Measurements from ENCODE around the gene GZMM. TPM values are rescaled to one million over a fixed set of nuclear protein-coding genes. Genes with fewer than 3 reads are reported as not detected.

The GZMM gene
- total and polyA plus RNA-seq, 10 donors = 3.9 to 19.5 (median 14.9) TPM

DNA sequence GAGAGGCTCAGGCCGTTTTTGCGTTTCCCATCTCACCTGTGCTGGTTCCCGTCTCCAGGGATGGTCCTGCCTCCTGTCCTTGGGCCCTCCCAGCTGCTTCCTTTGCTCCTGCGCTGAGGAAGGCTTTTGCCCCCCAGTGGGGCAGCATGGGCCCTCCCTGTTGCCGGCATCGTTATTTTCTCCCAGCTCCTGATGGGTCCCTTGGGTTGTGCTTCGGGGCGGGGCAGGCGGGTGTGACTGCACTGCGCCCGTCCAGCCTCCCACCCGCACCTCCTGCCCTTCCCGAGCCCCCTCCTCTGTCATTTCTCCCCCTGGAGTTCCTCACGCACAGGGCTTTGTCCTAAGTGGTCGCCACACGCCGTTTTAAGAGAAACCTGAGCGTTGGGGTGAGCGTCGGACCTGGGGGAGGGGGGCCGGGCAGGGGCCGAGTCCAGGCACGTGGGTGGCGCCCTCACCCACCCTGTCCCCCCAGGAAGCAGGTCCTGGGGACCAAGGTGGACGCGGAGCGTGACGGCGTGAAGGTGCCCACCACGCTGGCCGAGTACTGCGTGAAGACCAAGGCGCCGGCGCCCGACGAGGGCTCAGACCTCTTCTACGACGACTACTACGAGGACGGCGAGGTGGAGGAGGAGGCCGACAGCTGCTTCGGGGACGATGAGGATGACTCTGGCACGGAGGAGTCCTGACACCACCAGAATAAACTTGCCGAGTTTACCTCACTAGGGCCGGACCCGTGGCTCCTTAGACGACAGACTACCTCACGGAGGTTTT lies 2.8 kb upstream of the GZMM start:
- Histone ChIP-seq H3K9me3 (no peaks in the 10 kb centered on the region), H3K27me3 (replicated peaks in 1 of 7) (peaks cover 0 to 6% (median 0%) of the 10 kb centered on the region in 7 donors), H3K4me3 (no peak overlapping the region), H3K27ac (no peak overlapping the region), H3K36me3 (peaks cover 0 to 67% (median 50%) of the 10 kb centered on the region in 6 donors), H3K4me1 (peaks cover 0 to 42% (median 18%) of the 10 kb centered on the region in 6 donors)
- intact Hi-C loops (cut with DNase I; ENCODE audit: low total_unique reads) = no loop called here
- DNase-seq = no peak
- WGBS, 5 donors = 89 to 94% (median 93%) methylated on average over 51 of the region's 51 CpGs
- TF ChIP-seq POLR2AphosphoS5 (IDR thresholded peaks at IDR 0.05) = peak in 1 of 3 donors; percentile 23
- TF ChIP-seq, protein P1, sequence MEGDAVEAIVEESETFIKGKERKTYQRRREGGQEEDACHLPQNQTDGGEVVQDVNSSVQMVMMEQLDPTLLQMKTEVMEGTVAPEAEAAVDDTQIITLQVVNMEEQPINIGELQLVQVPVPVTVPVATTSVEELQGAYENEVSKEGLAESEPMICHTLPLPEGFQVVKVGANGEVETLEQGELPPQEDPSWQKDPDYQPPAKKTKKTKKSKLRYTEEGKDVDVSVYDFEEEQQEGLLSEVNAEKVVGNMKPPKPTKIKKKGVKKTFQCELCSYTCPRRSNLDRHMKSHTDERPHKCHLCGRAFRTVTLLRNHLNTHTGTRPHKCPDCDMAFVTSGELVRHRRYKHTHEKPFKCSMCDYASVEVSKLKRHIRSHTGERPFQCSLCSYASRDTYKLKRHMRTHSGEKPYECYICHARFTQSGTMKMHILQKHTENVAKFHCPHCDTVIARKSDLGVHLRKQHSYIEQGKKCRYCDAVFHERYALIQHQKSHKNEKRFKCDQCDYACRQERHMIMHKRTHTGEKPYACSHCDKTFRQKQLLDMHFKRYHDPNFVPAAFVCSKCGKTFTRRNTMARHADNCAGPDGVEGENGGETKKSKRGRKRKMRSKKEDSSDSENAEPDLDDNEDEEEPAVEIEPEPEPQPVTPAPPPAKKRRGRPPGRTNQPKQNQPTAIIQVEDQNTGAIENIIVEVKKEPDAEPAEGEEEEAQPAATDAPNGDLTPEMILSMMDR (IDR thresholded peaks at IDR 0.05 in 8 of 11, conservative IDR thresholded peaks at IDR 0.05 in 3 of 11) = no peak

DNA sequence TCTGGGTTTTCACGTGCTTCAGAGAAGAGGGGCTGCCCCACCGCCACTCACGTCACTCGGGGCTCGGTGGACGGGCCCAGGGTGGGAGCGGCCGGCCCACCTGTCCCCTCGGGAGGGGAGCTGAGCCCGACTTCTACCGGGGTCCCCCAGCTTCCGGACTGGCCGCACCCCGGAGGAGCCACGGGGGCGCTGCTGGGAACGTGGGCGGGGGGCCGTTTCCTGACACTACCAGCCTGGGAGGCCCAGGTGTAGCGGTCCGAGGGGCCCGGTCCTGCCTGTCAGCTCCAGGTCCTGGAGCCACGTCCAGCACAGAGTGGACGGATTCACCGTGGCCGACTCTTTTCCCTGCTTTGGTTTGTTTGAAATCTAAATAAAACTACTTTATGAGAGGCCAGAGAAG lies 2.2 kb upstream of the GZMM start:
- Histone ChIP-seq H3K27ac (no peak overlapping the region), H3K4me3 (no peak overlapping the region), H3K36me3 (peaks cover 0 to 61% (median 44%) of the 10 kb centered on the region in 6 donors), H3K4me1 (peaks cover 0 to 36% (median 15%) of the 10 kb centered on the region in 6 donors), H3K27me3 (replicated peaks in 1 of 7) (peaks cover 0 to 8% (median 0%) of the 10 kb centered on the region in 7 donors), H3K9me3 (no peaks in the 10 kb centered on the region)
- TF ChIP-seq POLR2A (IDR thresholded peaks at IDR 0.05) (no peak), POLR2AphosphoS5 (IDR thresholded peaks at IDR 0.05) (no peak)
- TF ChIP-seq, protein P1 (IDR thresholded peaks at IDR 0.05 in 8 of 11, conservative IDR thresholded peaks at IDR 0.05 in 3 of 11) = no peak
- WGBS, 5 donors = 88 to 95% (median 92%) methylated on average over 15 to 26 of the region's 26 CpGs
- intact Hi-C loops (cut with DNase I; ENCODE audit: low total_unique reads) = no loop called here
- no peak for DNase-seq

DNA sequence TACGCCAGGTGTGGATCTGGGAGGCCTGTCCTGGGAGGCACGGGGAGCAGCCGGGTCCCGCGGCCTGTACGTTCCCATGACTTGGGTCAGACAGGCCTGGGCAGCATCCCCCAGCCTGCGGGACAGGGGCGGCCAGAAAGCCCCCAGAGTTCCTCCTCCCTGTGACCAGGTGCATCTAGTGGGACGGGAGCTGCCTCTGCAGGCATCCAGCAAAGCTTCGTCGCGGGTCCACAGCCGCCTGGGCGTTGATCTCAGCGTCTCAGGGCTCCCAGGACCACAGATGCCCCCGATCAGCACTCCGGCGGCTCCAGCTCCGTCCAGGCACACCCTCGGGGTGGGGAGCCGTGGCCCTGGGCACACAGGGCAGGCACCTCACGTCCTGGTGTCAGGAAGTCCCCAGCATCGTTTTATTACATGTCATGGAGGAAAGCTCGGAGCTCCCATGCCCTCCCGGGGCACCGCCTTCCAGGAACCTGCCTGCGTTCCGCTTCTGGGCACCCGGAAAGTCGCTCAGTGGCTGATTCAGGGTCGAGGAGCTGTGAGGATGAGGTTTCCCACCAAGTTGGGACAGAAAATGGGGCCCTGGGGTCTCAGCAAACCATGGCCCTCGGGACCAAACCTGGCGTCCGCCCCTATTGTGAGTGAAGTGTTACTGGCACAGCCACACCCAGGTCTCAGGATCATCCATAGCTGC lies 1.5 kb upstream of the GZMM start:
- DNase-seq = no peak
- H3K27me3 ChIP-seq (replicated peaks in 1 of 7) = peaks cover 0 to 14% (median 0%) of the 10 kb centered on the region in 7 donors
- no peak overlapping the region for H3K27ac ChIP-seq
- H3K9me3 ChIP-seq = no peaks in the 10 kb centered on the region
- no peak overlapping the region for H3K4me3 ChIP-seq
- peaks cover 0 to 32% (median 11%) of the 10 kb centered on the region in 6 donors for H3K4me1 ChIP-seq
- peaks cover 0 to 55% (median 39%) of the 10 kb centered on the region in 6 donors for H3K36me3 ChIP-seq
- intact Hi-C loops (cut with DNase I; ENCODE audit: low total_unique reads) = no loop called here
- WGBS, 5 donors = 87 to 94% (median 88%) methylated on average over 16 to 34 of the region's 34 CpGs
- TF ChIP-seq, protein P1 (IDR thresholded peaks at IDR 0.05 in 8 of 11, conservative IDR thresholded peaks at IDR 0.05 in 3 of 11) = no peak
- TF ChIP-seq POLR2AphosphoS5 (IDR thresholded peaks at IDR 0.05) = peak in 2 of 3 donors; percentile 27 to 44
- no peak for TF ChIP-seq POLR2A (IDR thresholded peaks at IDR 0.05)

DNA sequence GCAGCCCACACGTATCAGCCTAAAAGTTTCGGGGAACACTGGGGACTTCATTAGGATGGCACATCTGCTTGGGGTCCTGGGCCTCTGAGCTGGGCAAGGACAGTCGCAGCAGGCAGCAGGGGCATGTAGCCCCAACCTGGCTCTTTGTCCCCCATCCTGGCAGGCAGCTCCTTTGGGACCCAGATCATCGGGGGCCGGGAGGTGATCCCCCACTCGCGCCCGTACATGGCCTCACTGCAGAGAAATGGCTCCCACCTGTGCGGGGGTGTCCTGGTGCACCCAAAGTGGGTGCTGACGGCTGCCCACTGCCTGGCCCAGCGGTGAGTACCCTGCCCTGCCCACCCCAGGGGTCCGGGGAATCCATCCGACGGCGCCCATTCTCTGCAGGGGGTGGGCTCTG lies 3.3 kb downstream of the GZMM start:
- H3K36me3 ChIP-seq = peaks cover 0 to 13% (median 7%) of the 10 kb centered on the region in 6 donors
- DNase-seq = no peak
- TF ChIP-seq, protein P1 (IDR thresholded peaks at IDR 0.05 in 8 of 11, conservative IDR thresholded peaks at IDR 0.05 in 3 of 11) = no peak
- TF ChIP-seq POLR2A (IDR thresholded peaks at IDR 0.05) (no peak), POLR2AphosphoS5 (IDR thresholded peaks at IDR 0.05) (no peak)
- no peaks in the 10 kb centered on the region for H3K9me3 ChIP-seq
- 87 to 92% (median 91%) methylated on average over 4 to 15 of the region's 15 CpGs for WGBS, 5 donors
- no peak overlapping the region for H3K27ac ChIP-seq
- H3K27me3 ChIP-seq (replicated peaks in 1 of 7) = peaks cover 0 to 37% (median 0%) of the 10 kb centered on the region in 7 donors
- no peak overlapping the region for H3K4me3 ChIP-seq
- intact Hi-C loops (cut with DNase I; ENCODE audit: low total_unique reads) = no loop called here
- H3K4me1 ChIP-seq = peaks cover 0 to 29% (median 6%) of the 10 kb centered on the region in 6 donors

All from spleen (tissue), 11 donors.